ENCODE results near the gene UNK. TPM values are rescaled to one million over a fixed set of nuclear protein-coding genes. Genes with fewer than 3 reads are reported as not detected.

The UNK gene
- polyA plus RNA-seq, 2 of the 4 experiments (the other 2 are of a cell fraction), result 27.0 to 34.5 TPM

DNA sequence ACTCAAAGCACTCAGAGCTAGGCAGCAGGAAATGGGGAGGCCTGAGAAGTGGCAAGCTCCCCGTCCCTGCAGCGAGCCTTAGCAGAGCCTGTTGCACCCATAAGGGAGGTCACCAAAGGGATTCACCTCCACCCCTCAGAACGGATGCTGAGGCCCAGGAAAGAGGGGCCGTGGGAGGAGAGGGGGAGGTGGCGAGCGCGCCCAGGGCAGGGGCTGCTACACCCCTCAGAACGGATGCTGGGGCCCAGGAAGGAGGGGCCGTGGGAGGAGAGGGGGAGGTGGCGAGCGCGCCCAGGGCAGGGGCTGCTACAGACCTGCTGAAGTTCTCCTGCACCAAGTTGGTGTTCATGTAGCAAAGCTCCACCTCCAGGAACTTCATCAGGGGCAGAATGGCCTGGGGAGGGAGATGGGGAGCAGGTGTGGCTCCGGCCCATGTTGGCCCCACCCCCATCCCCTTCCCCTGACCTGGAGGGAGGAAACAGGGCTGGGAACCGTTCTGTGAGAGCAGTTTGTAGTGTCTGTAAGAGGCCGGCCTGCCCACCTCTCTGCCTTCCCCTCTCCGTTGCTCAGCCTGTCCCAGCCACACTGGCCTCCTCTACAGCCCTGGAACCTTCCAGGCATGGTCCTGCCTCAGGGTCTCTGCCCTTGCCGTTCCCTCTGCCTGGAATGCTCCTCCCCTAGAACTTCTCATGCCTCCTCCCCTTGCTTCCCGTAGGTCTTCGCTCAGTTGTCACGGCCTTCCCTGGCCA lies 48.2 kb downstream of the UNK start:
- 72% methylated on average over 19 of the region's 20 CpGs for WGBS (ENCODE audit: missing lambda C conversion rate)
- DNase-seq (ENCODE audit: low read depth in 1 of 2, low spot score in 1 of 2) (no peak), FAIRE-seq (no peak), ATAC-seq (peak; percentile 3 to 20; a peak in 3 of 6 replicates)
- H3K9me3 ChIP-seq, result no peaks in the 10 kb centered on the region
- TF ChIP-seq HES2 (IDR thresholded peaks at IDR 0.05) (no peak), GATA3 (IDR thresholded peaks at IDR 0.05; ENCODE audit: borderline replicate concordance) (no peak), BHLHE40 (IDR thresholded peaks at IDR 0.05; ENCODE audit: low read depth, low read length) (no peak), NFE2L2 (conservative IDR thresholded peaks at IDR 0.05; ENCODE audit: low read length) (no peak), EHF (CRISPR knock-in tag; IDR thresholded peaks at IDR 0.05) (no peak), CEBPB (IDR thresholded peaks at IDR 0.05) (no peak)
- TF ChIP-seq, protein P1, sequence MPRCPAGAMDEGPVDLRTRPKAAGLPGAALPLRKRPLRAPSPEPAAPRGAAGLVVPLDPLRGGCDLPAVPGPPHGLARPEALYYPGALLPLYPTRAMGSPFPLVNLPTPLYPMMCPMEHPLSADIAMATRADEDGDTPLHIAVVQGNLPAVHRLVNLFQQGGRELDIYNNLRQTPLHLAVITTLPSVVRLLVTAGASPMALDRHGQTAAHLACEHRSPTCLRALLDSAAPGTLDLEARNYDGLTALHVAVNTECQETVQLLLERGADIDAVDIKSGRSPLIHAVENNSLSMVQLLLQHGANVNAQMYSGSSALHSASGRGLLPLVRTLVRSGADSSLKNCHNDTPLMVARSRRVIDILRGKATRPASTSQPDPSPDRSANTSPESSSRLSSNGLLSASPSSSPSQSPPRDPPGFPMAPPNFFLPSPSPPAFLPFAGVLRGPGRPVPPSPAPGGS (IDR thresholded peaks at IDR 0.05), result no peak
- H3K4me2 ChIP-seq, result no peak overlapping the region
- no peak overlapping the region for H3K4me3 ChIP-seq
- ChIA-PET CTCF (interaction anchor here (0.8 to 37.0 kb wide), 6 partner anchors 6 to 68 kb away, joined by 3 to 691 read pairs (median 9); partner anchors contain the start of genes GALK1, TRIM47, UNC13D and WBP2), POLR2A (no interaction called here)
- peaks cover 5% of the 10 kb centered on the region; the same call in 1 of the 3 replicates for H3K4me1 ChIP-seq
- no peak overlapping the region for H3K27ac ChIP-seq

DNA sequence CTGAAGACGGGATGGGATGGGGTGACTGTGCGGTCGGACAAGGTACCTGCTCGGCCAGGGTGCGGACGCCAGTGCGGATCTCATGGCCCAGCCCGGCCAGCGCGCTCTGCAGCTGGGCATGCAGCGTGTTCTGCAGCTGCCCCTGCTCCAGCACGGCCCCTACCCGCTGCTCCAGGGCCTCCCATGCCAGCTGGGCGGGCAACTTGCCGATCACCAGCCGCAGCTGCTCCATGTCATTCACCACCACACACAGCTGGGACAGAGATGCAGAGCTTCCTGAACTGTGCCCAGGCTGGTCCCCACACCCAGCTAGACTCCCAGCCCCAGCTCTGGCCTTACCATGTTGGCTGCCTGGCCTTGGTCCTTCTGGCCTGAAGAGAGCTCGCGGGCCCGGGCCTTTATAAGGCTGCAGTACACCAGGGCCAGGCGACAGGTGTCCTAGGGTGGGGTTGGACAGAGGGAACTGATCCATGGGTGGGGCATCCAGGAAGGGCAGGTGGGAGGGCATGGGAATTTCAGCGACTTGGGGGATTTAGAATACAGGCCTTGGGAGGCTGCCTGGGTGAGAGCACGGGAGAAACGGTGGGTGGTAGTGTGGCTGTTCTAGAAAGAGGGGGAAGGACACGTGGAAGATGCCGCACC lies 49.8 kb downstream of the UNK start:
- ChIA-PET CTCF (interaction anchor here (0.6 to 37.0 kb wide), 9 partner anchors 7 to 155 kb away, joined by 3 to 691 read pairs (median 4); partner anchors contain the start of genes GALK1, TRIM47, UNC13D and WBP2), POLR2A (interaction anchor here (1.7 kb wide), 1 partner anchor 55 kb away, joined by 5 read pairs; a partner anchor contains a TSS)

DNA sequence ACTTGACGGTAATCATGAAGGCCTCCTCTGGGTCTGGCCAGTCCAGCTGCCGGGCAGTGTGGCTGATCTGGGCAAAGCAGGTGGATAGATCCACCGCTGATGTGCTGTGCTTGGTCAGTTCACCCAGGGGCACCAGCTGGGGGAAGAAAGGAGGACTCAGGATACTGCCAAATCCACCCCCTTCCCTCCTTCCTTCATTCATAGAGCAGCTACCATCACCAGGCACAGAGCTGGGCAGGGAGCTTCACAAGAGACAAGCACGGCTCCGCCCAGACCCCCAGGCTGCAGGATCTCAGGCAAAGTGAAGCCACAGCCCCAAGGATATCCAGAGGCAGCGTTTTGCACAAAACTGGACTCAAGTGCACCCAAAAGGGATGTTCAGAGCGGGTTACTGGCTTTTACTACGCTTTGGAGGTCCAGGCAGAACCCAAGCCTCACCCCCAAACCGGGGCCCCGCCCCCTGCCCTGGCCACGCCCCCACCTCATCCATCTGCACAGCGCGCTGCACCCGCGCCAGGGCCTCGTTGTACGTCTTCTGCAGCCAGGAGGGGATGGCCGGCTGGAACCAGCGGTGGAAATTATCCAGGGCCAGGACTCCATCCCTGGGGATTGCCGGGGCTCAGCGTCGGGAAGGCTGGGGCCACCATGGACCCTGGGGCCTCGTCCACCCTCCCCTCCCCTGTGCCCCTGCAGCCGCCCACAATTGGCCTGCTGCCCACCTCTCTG lies 50.5 kb downstream of the UNK start:
- ATAC-seq, result no peak
- 89% methylated on average over 19 of the region's 24 CpGs for WGBS (ENCODE audit: missing lambda C conversion rate)
- CTCF ChIA-PET, result interaction anchor here (0.6 to 37.0 kb wide), 8 partner anchors 6 to 155 kb away, joined by 3 to 691 read pairs (median 4); partner anchors contain the start of genes TRIM47, UNC13D and WBP2
- no peak for DNase-seq (ENCODE audit: low read depth in 1 of 2, low spot score in 1 of 2)
- no peak overlapping the region for H3K4me2 ChIP-seq
- POLR2A ChIA-PET, result interaction anchor here (1.7 kb wide), 1 partner anchor 55 kb away, joined by 5 read pairs; a partner anchor contains a TSS
- peaks cover 5% of the 10 kb centered on the region; the same call in 1 of the 3 replicates for H3K4me1 ChIP-seq
- H3K27ac ChIP-seq, result no peak overlapping the region
- no peak for FAIRE-seq
- TF ChIP-seq HOXA7 (CRISPR knock-in tag; IDR thresholded peaks at IDR 0.05) (no peak), POLR2A (IDR thresholded peaks at IDR 0.05; ENCODE audit: low read length) (no peak), ZFP36 (IDR thresholded peaks at IDR 0.05; ENCODE audit: borderline replicate concordance, partially characterized antibody) (no peak), CEBPB (IDR thresholded peaks at IDR 0.05) (no peak), SMC3 (IDR thresholded peaks at IDR 0.05) (no peak), MAX (IDR thresholded peaks at IDR 0.05) (no peak), KDM1A (IDR thresholded peaks at IDR 0.05; ENCODE audit: low read depth) (no peak), SREBF2 (IDR thresholded peaks at IDR 0.05) (no peak), GATA3 (IDR thresholded peaks at IDR 0.05; ENCODE audit: borderline replicate concordance) (no peak), ESRRA (IDR thresholded peaks at IDR 0.05; ENCODE audit: borderline replicate concordance, low read length) (no peak), USF2 (IDR thresholded peaks at IDR 0.05) (no peak), NFE2L2 (conservative IDR thresholded peaks at IDR 0.05; ENCODE audit: low read length) (no peak)
- TF ChIP-seq, protein P2, sequence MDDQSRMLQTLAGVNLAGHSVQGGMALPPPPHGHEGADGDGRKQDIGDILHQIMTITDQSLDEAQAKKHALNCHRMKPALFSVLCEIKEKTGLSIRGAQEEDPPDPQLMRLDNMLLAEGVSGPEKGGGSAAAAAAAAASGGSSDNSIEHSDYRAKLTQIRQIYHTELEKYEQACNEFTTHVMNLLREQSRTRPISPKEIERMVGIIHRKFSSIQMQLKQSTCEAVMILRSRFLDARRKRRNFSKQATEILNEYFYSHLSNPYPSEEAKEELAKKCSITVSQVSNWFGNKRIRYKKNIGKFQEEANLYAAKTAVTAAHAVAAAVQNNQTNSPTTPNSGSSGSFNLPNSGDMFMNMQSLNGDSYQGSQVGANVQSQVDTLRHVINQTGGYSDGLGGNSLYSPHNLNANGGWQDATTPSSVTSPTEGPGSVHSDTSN (IDR thresholded peaks at IDR 0.05), result no peak
- no peak overlapping the region for H3K4me3 ChIP-seq
- H3K9me3 ChIP-seq, result no peaks in the 10 kb centered on the region

More for the DNA sequence above, 49.8 kb downstream of the UNK start:
- no peak for DNase-seq (ENCODE audit: low read depth in 1 of 2, low spot score in 1 of 2)
- FAIRE-seq, result no peak
- Histone ChIP-seq H3K27ac (no peak overlapping the region), H3K4me2 (no peak overlapping the region), H3K4me3 (no peak overlapping the region), H3K4me1 (peaks cover 5% of the 10 kb centered on the region; the same call in 1 of the 3 replicates), H3K9me3 (no peaks in the 10 kb centered on the region)
- 89% methylated on average over 25 of the region's 25 CpGs for WGBS (ENCODE audit: missing lambda C conversion rate)
- TF ChIP-seq SREBF2 (IDR thresholded peaks at IDR 0.05), result no peak
- no peak for TF ChIP-seq GATA3 (IDR thresholded peaks at IDR 0.05; ENCODE audit: borderline replicate concordance)
- no peak for TF ChIP-seq HOXA7 (CRISPR knock-in tag; IDR thresholded peaks at IDR 0.05)
- TF ChIP-seq HOXB13 (CRISPR knock-in tag; IDR thresholded peaks at IDR 0.05; ENCODE audit: low read depth), result no peak
- TF ChIP-seq CEBPB (IDR thresholded peaks at IDR 0.05), result no peak
- TF ChIP-seq CHD2 (IDR thresholded peaks at IDR 0.05; ENCODE audit: low read length, partially characterized antibody), result no peak
- no peak for ATAC-seq
